MM.1S (cell line): ENCODE measurements around the gene EME2.

Experiments
- DNase-seq: peaks from one replicate; pipeline ENCODE4 v3.0.0-alpha.2; 2015
- H2AFZ ChIP-seq: fragments of 300-600 bp; sonication (generic); 2 replicates; pipeline ENCODE4 v1.6.0; 2016; ENCODE audit warnings: antibody characterized with exemption, low read length
- H3F3A ChIP-seq: fragments of 300-600 bp; sonication (generic); 2 replicates; pipeline ENCODE4 v1.6.1; 2016; ENCODE audit warnings: mild to moderate bottlenecking, antibody characterized with exemption, low read length, moderate library complexity, mixed read lengths; ENCODE audit not compliant: insufficient read depth
- H3K27ac ChIP-seq: fragments of 300-600 bp; sonication (generic); 2 replicates; pipeline ENCODE4 v1.5.1; 2016; ENCODE audit warnings: mild to moderate bottlenecking, low read length
- H3K27me3 ChIP-seq: fragments of 300-600 bp; sonication (generic); replicated peaks from 2 replicates; pipeline ENCODE4 v1.6.0; 2016; ENCODE audit warnings: low read length; ENCODE audit not compliant: insufficient read depth
- H3K36me3 ChIP-seq: fragments of 300-600 bp; sonication (generic); replicated peaks from 2 replicates; pipeline ENCODE4 v1.6.1; 2016; ENCODE audit warnings: mild to moderate bottlenecking, low read length, mixed read lengths; ENCODE audit not compliant: insufficient read depth
- H3K4me1 ChIP-seq: fragments of 300-600 bp; sonication (generic); 2 replicates; pipeline ENCODE4 v1.6.1; 2016; ENCODE audit warnings: low read length, mixed read lengths
- H3K4me2 ChIP-seq: fragments of 300-600 bp; sonication (generic); 2 replicates; pipeline ENCODE4 v1.6.0; 2016; ENCODE audit warnings: low read depth, low read length
- H3K4me3 ChIP-seq: fragments of 300-600 bp; sonication (generic); 2 replicates; pipeline ENCODE4 v1.5.1; 2016; ENCODE audit warnings: low read length, mixed read lengths
- H3K79me2 ChIP-seq: fragments of 300-600 bp; sonication (generic); 2 replicates; pipeline ENCODE4 v1.6.1; 2016; ENCODE audit warnings: mixed run types, low read length, mixed read lengths
- H3K9ac ChIP-seq: fragments of 300-600 bp; sonication (generic); 2 replicates; pipeline ENCODE4 v1.6.1; 2016; ENCODE audit warnings: low read length, mixed read lengths
- H3K9me2 ChIP-seq: fragments of 300-600 bp; sonication (generic); replicated peaks from 2 replicates; pipeline ENCODE4 v1.6.1; 2016; ENCODE audit warnings: mild to moderate bottlenecking, low read length, mixed read lengths; ENCODE audit not compliant: insufficient read depth
- H3K9me3 ChIP-seq: fragments of 300-600 bp; sonication (generic); replicated peaks from 2 replicates; pipeline ENCODE4 v1.6.1; 2016; ENCODE audit warnings: mild to moderate bottlenecking, low read length, mixed read lengths; ENCODE audit not compliant: insufficient read depth
- H4K20me1 ChIP-seq: fragments of 300-600 bp; sonication (generic); 2 replicates; pipeline ENCODE4 v1.6.1; 2016; ENCODE audit warnings: mild to moderate bottlenecking, low read length, moderate library complexity, mixed read lengths; ENCODE audit not compliant: insufficient read depth
- CTCF ChIP-seq: fragments of 300-600 bp; sonication (generic); IDR thresholded peaks from 2 replicates; pipeline ENCODE4 v1.5.1; 2016; ENCODE audit warnings: antibody characterized with exemption, low read length, mixed read lengths
- EZH2 ChIP-seq: fragments of 300-600 bp; sonication (generic); optimal IDR thresholded peaks from 2 replicates; pipeline ENCODE3; 2017; ENCODE audit warnings: low read depth, mild to moderate bottlenecking, antibody characterized with exemption, low read length, mixed read lengths
- EZH2phosphoT487 ChIP-seq: fragments of 300-600 bp; sonication (generic); IDR thresholded peaks from 2 replicates; pipeline ENCODE4 v1.6.1; 2018; ENCODE audit warnings: antibody characterized with exemption, low read length

Gene EME2

DNA sequence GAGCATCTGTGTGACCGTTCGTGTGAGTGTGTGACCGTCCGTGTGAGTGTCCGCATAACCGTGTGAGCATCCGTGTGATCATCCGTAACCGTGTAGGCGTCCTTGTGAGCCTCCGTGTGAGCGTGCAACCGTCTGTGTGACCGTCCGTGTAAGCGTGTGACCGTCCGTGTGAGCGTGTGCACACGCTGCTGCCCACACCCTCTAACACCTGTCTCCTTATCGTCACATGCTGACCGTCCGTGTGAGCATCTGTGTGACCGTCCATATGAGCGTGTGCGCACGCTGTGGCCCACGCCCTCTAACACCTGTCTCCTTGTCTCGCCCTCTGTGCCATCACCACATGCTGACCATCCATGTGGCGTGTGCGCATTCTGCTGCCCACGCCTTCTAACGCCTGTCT, 32.4 kb upstream of the EME2 start:
- H4K20me1 ChIP-seq = no peaks in the 10 kb centered on the region

GRCh38 chr16:1740781-1741490, 31.7 kb upstream of the EME2 start:
- no peak for DNase-seq
- Histone ChIP-seq H2AFZ (no peak overlapping the region), H3K9ac (no peak overlapping the region), H3K27me3 (no peaks in the 10 kb centered on the region), H3K4me2 (no peak overlapping the region), H3K9me3 (no peaks in the 10 kb centered on the region), H3K27ac (no peak overlapping the region), H3F3A (peaks cover 13% of the 10 kb centered on the region; the same call in 1 of the 2 replicates), H3K79me2 (no peaks in the 10 kb centered on the region), H3K4me1 (no peaks in the 10 kb centered on the region), H3K4me3 (no peak overlapping the region), H4K20me1 (no peaks in the 10 kb centered on the region), H3K36me3 (no peaks in the 10 kb centered on the region), H3K9me2 (no peaks in the 10 kb centered on the region)
- TF ChIP-seq EZH2 = no peak
- TF ChIP-seq EZH2phosphoT487 = no peak
- TF ChIP-seq CTCF = no peak

More for the DNA sequence above, 32.4 kb upstream of the EME2 start:
- TF ChIP-seq CTCF = no peak
- Histone ChIP-seq H3K9me2 (no peaks in the 10 kb centered on the region), H3F3A (peaks cover 17% of the 10 kb centered on the region), H3K4me2 (no peak overlapping the region), H2AFZ (no peak overlapping the region), H3K4me3 (no peak overlapping the region), H3K36me3 (no peaks in the 10 kb centered on the region), H3K9ac (no peak overlapping the region), H3K27ac (no peak overlapping the region), H3K79me2 (no peaks in the 10 kb centered on the region), H3K4me1 (no peaks in the 10 kb centered on the region), H3K9me3 (no peaks in the 10 kb centered on the region), H3K27me3 (no peaks in the 10 kb centered on the region)
- DNase-seq = no peak

DNA sequence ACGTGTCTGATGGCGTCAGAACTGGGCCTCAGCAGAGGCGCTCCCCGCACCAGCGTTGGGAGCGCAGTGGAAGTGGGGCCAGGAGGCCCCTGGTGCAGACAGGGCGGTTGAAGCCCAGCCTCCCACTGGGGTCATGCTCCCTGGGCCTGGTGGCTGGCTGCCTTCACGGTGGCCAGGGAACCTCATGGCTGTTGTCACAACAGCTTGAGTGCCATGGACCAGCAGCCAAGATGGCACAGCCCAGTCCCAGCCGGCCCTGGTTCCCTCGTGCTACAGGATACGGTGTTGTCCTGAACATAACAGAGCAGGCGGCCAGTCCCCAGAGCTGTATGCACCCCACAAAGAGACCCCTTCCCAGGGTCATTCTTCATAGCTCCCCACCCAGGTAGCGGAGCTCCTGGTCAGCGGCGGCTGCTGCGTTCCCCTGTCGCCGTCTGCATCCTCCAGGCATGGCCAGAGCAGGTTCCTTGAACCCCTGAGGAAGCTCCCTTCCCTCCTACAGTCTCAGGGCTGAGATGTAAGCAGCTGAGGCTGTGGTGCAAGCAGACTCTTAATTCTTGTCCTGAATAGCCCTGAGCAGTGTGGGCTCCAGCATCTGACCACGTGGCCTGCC, 31.0 kb upstream of the EME2 start:
- no peak overlapping the region for H3K9ac ChIP-seq
- H3K4me3 ChIP-seq = no peak overlapping the region

More for the DNA sequence above, 31.0 kb upstream of the EME2 start:
- no peaks in the 10 kb centered on the region for H4K20me1 ChIP-seq
- no peaks in the 10 kb centered on the region for H3K27me3 ChIP-seq
- H3K27ac ChIP-seq = no peak overlapping the region
- TF ChIP-seq CTCF (no peak), EZH2phosphoT487 (no peak), EZH2 (no peak)
- no peaks in the 10 kb centered on the region for H3K4me1 ChIP-seq
- no peaks in the 10 kb centered on the region for H3K36me3 ChIP-seq
- peaks cover 13% of the 10 kb centered on the region; the same call in 1 of the 2 replicates for H3F3A ChIP-seq
- H3K9me2 ChIP-seq = no peaks in the 10 kb centered on the region
- no peaks in the 10 kb centered on the region for H3K79me2 ChIP-seq
- no peaks in the 10 kb centered on the region for H3K9me3 ChIP-seq
- H3K4me2 ChIP-seq = no peak overlapping the region
- H2AFZ ChIP-seq = no peak overlapping the region
- DNase-seq = no peak
